Tibial artery (tissue), 4 donors: ENCODE results near the gene SLC29A3.

Source experiments
- DNase-seq, 2 donors: peaks; one replicate each; pipeline ENCODE4 v3.0.0-alpha.2; 2019
- H3K27ac ChIP-seq, 2 donors: fragments of 200-600 bp; sonication (generic) in 1 of 2; 1 replicate in 1 of 2; 2 replicates in 1 of 2; pipeline ENCODE4 v1.5.1; 2018 to 2019; ENCODE audit warnings: mild to moderate bottlenecking in 1 of 2
- H3K27me3 ChIP-seq, 2 donors: fragments of 200-600 bp; sonication (generic) in 1 of 2; one replicate each; pipeline versions ENCODE4 v1.5.1 to v1.6.0; 2016 to 2019
- H3K36me3 ChIP-seq, 3 donors: fragments of 200-600 bp; sonication (generic) in 2 of 3; one replicate each; pipeline ENCODE4 v1.5.1; 2016 to 2019; ENCODE audit warnings: mild to moderate bottlenecking in 2 of 3
- H3K4me1 ChIP-seq, 4 donors: fragments of 200-600 bp; sonication (generic) in 2 of 4; 1 replicate in 3 of 4; 2 replicates in 1 of 4; pipeline ENCODE4 v1.5.1; 2016 to 2019
- H3K4me3 ChIP-seq, 2 donors: fragments of 200-600 bp; sonication (generic) in 1 of 2; 1 replicate in 1 of 2; 2 replicates in 1 of 2; pipeline ENCODE4 v1.5.1; 2018 to 2019; ENCODE audit warnings: mild to moderate bottlenecking in 2 of 2
- H3K9me3 ChIP-seq, 3 donors: fragments of 200-600 bp; sonication (generic) in 1 of 3; one replicate each; pipeline ENCODE4 v1.5.1; 2016 to 2019
- CTCF ChIP-seq, 2 experiments: fragments of 200-600 bp in 1 of 2; fragments of 450-650 bp in 1 of 2; IDR thresholded peaks; one replicate each; pipeline ENCODE4 v1.5.1; 2017 to 2019; ENCODE audit warnings: antibody characterized with exemption in 2 of 2, mild to moderate bottlenecking in 1 of 2, moderate library complexity in 1 of 2
- intact Hi-C: fragments of 100-400 bp; cut with DNase I; formaldehyde crosslinking; loops from one replicate; pipeline ENCODE4 v1.15.0; 2023; ENCODE audit warnings: low total_unique reads

Gene SLC29A3

GRCh38 chr10:71333129-71333887 is 14.2 kb downstream of the SLC29A3 start:
- Histone ChIP-seq H3K27ac (no peak overlapping the region), H3K27me3 (no peaks in the 10 kb centered on the region), H3K4me1 (no peaks in the 10 kb centered on the region), H3K4me3 (no peak overlapping the region), H3K36me3 (peaks cover 0 to 15% (median 7%) of the 10 kb centered on the region in 3 donors), H3K9me3 (no peaks in the 10 kb centered on the region)
- intact Hi-C loops = no loop called here
- TF ChIP-seq CTCF (IDR thresholded peaks at IDR 0.05) = no peak
- peak; percentile 43 to 71 for DNase-seq

DNA sequence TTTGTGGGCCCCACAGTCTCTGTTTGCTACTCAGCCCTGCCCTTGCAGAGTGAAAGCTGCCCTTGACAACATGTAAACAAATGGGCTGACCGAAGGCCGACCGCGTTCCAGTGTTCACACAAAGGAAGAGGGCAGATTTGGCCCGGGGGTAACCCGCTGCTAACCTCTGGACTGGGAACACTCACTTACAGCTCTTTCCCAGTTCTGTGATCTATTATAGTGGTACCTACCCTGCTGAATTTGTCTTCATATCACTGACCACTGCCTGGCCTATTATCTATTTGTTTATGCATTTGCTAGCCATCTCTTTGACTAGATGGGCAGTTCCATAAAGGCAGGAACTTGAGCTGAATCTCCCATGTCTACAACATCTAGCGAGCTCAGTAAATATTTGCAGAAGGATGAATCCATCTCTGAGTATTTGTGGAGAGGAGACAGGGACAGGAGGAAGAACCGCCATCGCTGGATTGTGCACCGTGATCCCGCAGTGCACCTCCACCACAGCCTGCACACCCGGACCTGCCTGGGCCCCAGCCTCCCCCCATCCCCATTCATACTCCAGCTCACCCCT is 15.2 kb downstream of the SLC29A3 start:
- no peaks in the 10 kb centered on the region for H3K4me1 ChIP-seq
- peaks cover 0 to 23% (median 7%) of the 10 kb centered on the region in 3 donors for H3K36me3 ChIP-seq
- no peaks in the 10 kb centered on the region for H3K9me3 ChIP-seq
- H3K4me3 ChIP-seq = no peak overlapping the region
- no peak for DNase-seq
- intact Hi-C loops = no loop called here
- H3K27ac ChIP-seq = no peak overlapping the region
- no peaks in the 10 kb centered on the region for H3K27me3 ChIP-seq
- no peak for TF ChIP-seq CTCF (IDR thresholded peaks at IDR 0.05)

DNA sequence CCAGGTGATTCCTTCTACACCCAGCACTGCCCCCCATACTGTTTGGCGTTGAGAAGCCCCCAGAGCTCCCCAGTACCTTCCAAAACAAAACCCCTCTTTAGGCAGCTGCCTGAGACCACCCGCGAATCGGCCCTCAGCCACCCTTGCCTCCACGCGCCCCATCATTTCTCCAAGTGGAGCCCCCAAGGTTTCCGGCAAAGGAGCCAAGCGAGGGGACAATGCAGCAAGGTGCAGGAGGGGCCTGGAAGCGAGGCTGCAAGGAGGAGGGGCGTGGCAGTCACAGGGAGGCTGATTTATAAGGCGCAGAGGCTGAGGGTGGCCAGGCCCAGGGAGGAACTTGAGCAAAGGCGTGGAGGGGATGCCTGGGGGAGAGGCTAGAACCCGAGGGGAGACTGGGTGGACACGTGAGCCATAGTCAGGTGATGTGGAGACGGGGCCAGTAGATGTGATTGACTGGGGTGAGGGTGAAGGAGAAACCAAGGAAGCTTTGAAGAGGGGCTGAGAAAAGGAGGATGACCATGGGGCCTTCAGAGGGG is 16.2 kb downstream of the SLC29A3 start:
- DNase-seq = no peak
- H3K27me3 ChIP-seq = no peaks in the 10 kb centered on the region
- intact Hi-C loops = no loop called here
- H3K36me3 ChIP-seq = peaks cover 0 to 32% (median 7%) of the 10 kb centered on the region in 3 donors
- no peaks in the 10 kb centered on the region for H3K9me3 ChIP-seq
- no peak overlapping the region for H3K27ac ChIP-seq
- no peaks in the 10 kb centered on the region for H3K4me1 ChIP-seq
- no peak overlapping the region for H3K4me3 ChIP-seq
- TF ChIP-seq CTCF (IDR thresholded peaks at IDR 0.05) = no peak

DNA sequence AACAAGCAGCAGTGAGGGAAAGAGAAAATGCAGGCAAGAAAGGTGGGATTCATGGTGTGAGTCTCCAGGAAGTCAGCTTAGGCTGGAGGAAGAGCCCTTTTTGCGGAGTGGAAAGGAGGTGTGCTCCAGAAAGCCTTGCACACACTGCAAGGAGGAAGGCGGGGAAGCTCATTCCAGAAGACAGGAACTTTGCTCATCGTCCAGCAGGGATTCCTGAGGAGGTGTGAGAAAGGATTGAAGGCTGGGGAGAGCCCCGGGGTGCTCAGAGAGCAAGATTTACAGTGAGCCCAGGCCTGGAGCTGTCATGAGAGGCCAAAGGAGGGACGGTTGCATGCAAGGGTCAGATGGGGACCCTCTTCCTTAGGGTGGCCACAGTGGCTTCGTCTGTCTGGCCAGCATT is 17.6 kb downstream of the SLC29A3 start:
- H3K4me3 ChIP-seq = no peak overlapping the region

GRCh38 chr10:71337219-71337701 is 18.2 kb downstream of the SLC29A3 start:
- intact Hi-C loops = no loop called here

More for the DNA sequence above, 17.6 kb downstream of the SLC29A3 start:
- no peak for TF ChIP-seq CTCF (IDR thresholded peaks at IDR 0.05)
- intact Hi-C loops = no loop called here
- H3K27ac ChIP-seq = no peak overlapping the region
- no peaks in the 10 kb centered on the region for H3K27me3 ChIP-seq
- no peaks in the 10 kb centered on the region for H3K4me1 ChIP-seq
- DNase-seq = no peak
- H3K9me3 ChIP-seq = no peaks in the 10 kb centered on the region
- peaks cover 0 to 35% (median 7%) of the 10 kb centered on the region in 3 donors for H3K36me3 ChIP-seq

More at GRCh38 chr10:71337219-71337701, 18.2 kb downstream of the SLC29A3 start:
- no peak for TF ChIP-seq CTCF (IDR thresholded peaks at IDR 0.05)
- DNase-seq = no peak
- Histone ChIP-seq H3K27ac (no peak overlapping the region), H3K4me3 (no peak overlapping the region), H3K27me3 (no peaks in the 10 kb centered on the region), H3K36me3 (peaks cover 0 to 35% (median 7%) of the 10 kb centered on the region in 3 donors), H3K9me3 (no peaks in the 10 kb centered on the region), H3K4me1 (no peaks in the 10 kb centered on the region)
